GF-D8 (cell line): ENCODE data around the gene PLCG1.
"Not testable (repeated sequence)": the region's sequence is repeated elsewhere in the genome, so short reads cannot be mapped to it uniquely, and the experiment has no call there.

Experiments used
- DNase-seq: peaks from one replicate; lab custom pipeline; 2025; lab: John Stamatoyannopoulos, UW

PLCG1 gene

GRCh38 chr20:41136680-41137613 is at the start of gene PLCG1:
Gene PLCG1, plus strand, starts transcription at chr20:41137543. Its CDS starts 99 bp downstream, at chr20:41137642.
- DNase-seq, result no peak

- DNase-seq, result no peak
Observed at GRCh38 chr20:41087777-41088176, 49.6 kb upstream of the PLCG1 start.

- DNase-seq, result no peak
Observed at GRCh38 chr20:41089555-41089954, 47.8 kb upstream of the PLCG1 start.

GRCh38 chr20:41091927-41092326 is 45.4 kb upstream of the PLCG1 start:
- no peak for DNase-seq

- DNase-seq, result no peak
Observed at GRCh38 chr20:41094353-41095055, 42.8 kb upstream of the PLCG1 start.

GRCh38 chr20:41095110-41095969 is 42.0 kb upstream of the PLCG1 start:
- DNase-seq, result no peak

GRCh38 chr20:41098703-41099250 is 38.6 kb upstream of the PLCG1 start:
- DNase-seq, result peak; percentile 46

GRCh38 chr20:41100001-41100480 is 37.3 kb upstream of the PLCG1 start:
- no peak for DNase-seq

GRCh38 chr20:41101660-41102059 is 35.7 kb upstream of the PLCG1 start:
- DNase-seq, result no peak

GRCh38 chr20:41108531-41108930 is 28.8 kb upstream of the PLCG1 start:
- no peak for DNase-seq

- no peak for DNase-seq
Observed at GRCh38 chr20:41110012-41110411, 27.3 kb upstream of the PLCG1 start.

- DNase-seq, result no peak
Observed at GRCh38 chr20:41110930-41111577, 26.3 kb upstream of the PLCG1 start.

- DNase-seq, result no peak
Observed at GRCh38 chr20:41111578-41111951, 25.8 kb upstream of the PLCG1 start.

GRCh38 chr20:41116282-41116956 is 20.9 kb upstream of the PLCG1 start:
- DNase-seq, result no peak

GRCh38 chr20:41118159-41118558 is 19.2 kb upstream of the PLCG1 start:
- not testable (repeated sequence) for DNase-seq

- DNase-seq, result no peak
Observed at GRCh38 chr20:41118632-41119031, 18.7 kb upstream of the PLCG1 start.

- DNase-seq, result no peak
Observed at GRCh38 chr20:41119614-41120561, 17.5 kb upstream of the PLCG1 start.

- no peak for DNase-seq
Observed at GRCh38 chr20:41121399-41121798, 15.9 kb upstream of the PLCG1 start.

- DNase-seq, result no peak
Observed at GRCh38 chr20:41123631-41124030, 13.7 kb upstream of the PLCG1 start.
